Activated CD4-positive, alpha-beta T cell treated with anti-CD3 and anti-CD28 coated beads for 48 hours (primary cell): ENCODE data around the gene RASGEF1B.

Experiments used
- DNase-seq: peaks from one replicate; pipeline ENCODE4 v3.0.0-alpha.2; 2020

RASGEF1B gene

GRCh38 chr4:81392164-81392563 lies 79.5 kb downstream of the RASGEF1B start:
- DNase-seq: no peak

- DNase-seq: no peak
These were observed 82.0 kb downstream of the RASGEF1B start for GRCh38 chr4:81389720-81390119.

- no peak for DNase-seq
These were observed 91.3 kb downstream of the RASGEF1B start for GRCh38 chr4:81380437-81380836.

- DNase-seq: no peak
These were observed 93.3 kb downstream of the RASGEF1B start for GRCh38 chr4:81378386-81378785.

- DNase-seq: no peak
These were observed 94.5 kb downstream of the RASGEF1B start for GRCh38 chr4:81377191-81377590.

GRCh38 chr4:81376720-81377119 lies 95.0 kb downstream of the RASGEF1B start:
- DNase-seq: no peak
